Measurements from ENCODE around the gene CHCHD5.
"Not testable (repeated sequence)": the region's sequence is repeated elsewhere in the genome, so short reads cannot be mapped to it uniquely, and the experiment has no call there.

The CHCHD5 gene

DNA sequence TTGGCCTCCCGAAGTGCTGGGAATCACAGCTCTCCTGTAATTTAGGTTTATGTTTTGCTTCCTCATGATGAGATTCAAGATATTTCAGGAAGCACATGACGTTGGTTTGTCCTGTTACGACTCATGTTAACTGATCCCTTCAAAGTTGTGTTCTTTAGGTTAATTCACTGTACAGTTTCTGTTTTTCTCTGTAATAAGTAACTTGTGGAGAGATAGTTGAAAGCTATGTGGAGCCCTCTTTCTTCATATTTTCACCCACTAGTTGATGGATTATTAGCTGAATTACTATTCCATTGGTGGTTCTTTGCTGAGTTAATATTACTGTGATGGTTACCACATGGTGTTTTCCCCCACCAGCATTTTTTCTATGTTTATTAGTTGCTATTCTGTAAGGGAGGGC is 18.3 kb upstream of the CHCHD5 start:
- H3K4me1 ChIP-seq (ENCODE audit: control insufficient read depth, insufficient read depth, low read length) = no peaks in the 10 kb centered on the region
- H3K9me3 ChIP-seq (ENCODE audit: control insufficient read depth, low read length) = no peaks in the 10 kb centered on the region
- DNase-seq (ENCODE audit: low read depth) = no peak
- no peak overlapping the region for H3K4me3 ChIP-seq (ENCODE audit: low read length)
- no peak overlapping the region for H3K9ac ChIP-seq (ENCODE audit: low read length)
- peaks cover 76% of the 10 kb centered on the region for H3K36me3 ChIP-seq (ENCODE audit: control insufficient read depth, insufficient read depth, low read length, severe bottlenecking)
- H3K27me3 ChIP-seq (replicated peaks; ENCODE audit: control insufficient read depth, insufficient read depth, low read length) = no peaks in the 10 kb centered on the region

- H3K36me3 ChIP-seq (ENCODE audit: control insufficient read depth, insufficient read depth, low read length, severe bottlenecking) = peaks cover 76% of the 10 kb centered on the region
- DNase-seq (ENCODE audit: low read depth); H3K4me1 ChIP-seq (ENCODE audit: control insufficient read depth, insufficient read depth, low read length); H3K9me3 ChIP-seq (ENCODE audit: control insufficient read depth, low read length); H3K4me3 ChIP-seq (ENCODE audit: low read length); H3K27me3 ChIP-seq (replicated peaks; ENCODE audit: control insufficient read depth, insufficient read depth, low read length); H3K9ac ChIP-seq (ENCODE audit: low read length): not testable (repeated sequence)
These were observed 17.9 kb upstream of the CHCHD5 start for GRCh38 chr2:112566508-112566907.

GRCh38 chr2:112572005-112572404 is 12.4 kb upstream of the CHCHD5 start:
- no peak overlapping the region for H3K4me3 ChIP-seq (ENCODE audit: low read length)
- no peak for DNase-seq (ENCODE audit: low read depth)
- H3K9ac ChIP-seq (ENCODE audit: low read length) = no peak overlapping the region
- no peaks in the 10 kb centered on the region for H3K4me1 ChIP-seq (ENCODE audit: control insufficient read depth, insufficient read depth, low read length)
- no peaks in the 10 kb centered on the region for H3K9me3 ChIP-seq (ENCODE audit: control insufficient read depth, low read length)
- no peaks in the 10 kb centered on the region for H3K27me3 ChIP-seq (replicated peaks; ENCODE audit: control insufficient read depth, insufficient read depth, low read length)
- peaks cover 84% of the 10 kb centered on the region for H3K36me3 ChIP-seq (ENCODE audit: control insufficient read depth, insufficient read depth, low read length, severe bottlenecking)

GRCh38 chr2:112577756-112578155 is 6.7 kb upstream of the CHCHD5 start:
- Histone ChIP-seq H3K9me3 (ENCODE audit: control insufficient read depth, low read length) (no peaks in the 10 kb centered on the region), H3K4me1 (ENCODE audit: control insufficient read depth, insufficient read depth, low read length) (peaks cover 20% of the 10 kb centered on the region), H3K36me3 (ENCODE audit: control insufficient read depth, insufficient read depth, low read length, severe bottlenecking) (peaks cover 31% of the 10 kb centered on the region), H3K27me3 (replicated peaks; ENCODE audit: control insufficient read depth, insufficient read depth, low read length) (no peaks in the 10 kb centered on the region), H3K4me3 (ENCODE audit: low read length) (no peak overlapping the region), H3K9ac (ENCODE audit: low read length) (no peak overlapping the region)
- DNase-seq (ENCODE audit: low read depth) = peak; percentile 7

- no peak overlapping the region for H3K9ac ChIP-seq (ENCODE audit: low read length)
- H3K4me1 ChIP-seq (ENCODE audit: control insufficient read depth, insufficient read depth, low read length) = peaks cover 29% of the 10 kb centered on the region
- H3K4me3 ChIP-seq (ENCODE audit: low read length) = no peak overlapping the region
- no peaks in the 10 kb centered on the region for H3K27me3 ChIP-seq (replicated peaks; ENCODE audit: control insufficient read depth, insufficient read depth, low read length)
- H3K36me3 ChIP-seq (ENCODE audit: control insufficient read depth, insufficient read depth, low read length, severe bottlenecking) = peaks cover 20% of the 10 kb centered on the region
- no peaks in the 10 kb centered on the region for H3K9me3 ChIP-seq (ENCODE audit: control insufficient read depth, low read length)
- DNase-seq (ENCODE audit: low read depth) = peak; percentile 87
These were observed 5.2 kb upstream of the CHCHD5 start for GRCh38 chr2:112579241-112579640.

- peaks cover 33% of the 10 kb centered on the region for H3K4me1 ChIP-seq (ENCODE audit: control insufficient read depth, insufficient read depth, low read length)
- H3K4me3 ChIP-seq (ENCODE audit: low read length) = no peak overlapping the region
- DNase-seq (ENCODE audit: low read depth) = no peak
These were observed 4.3 kb upstream of the CHCHD5 start for GRCh38 chr2:112580084-112580483.

DNA sequence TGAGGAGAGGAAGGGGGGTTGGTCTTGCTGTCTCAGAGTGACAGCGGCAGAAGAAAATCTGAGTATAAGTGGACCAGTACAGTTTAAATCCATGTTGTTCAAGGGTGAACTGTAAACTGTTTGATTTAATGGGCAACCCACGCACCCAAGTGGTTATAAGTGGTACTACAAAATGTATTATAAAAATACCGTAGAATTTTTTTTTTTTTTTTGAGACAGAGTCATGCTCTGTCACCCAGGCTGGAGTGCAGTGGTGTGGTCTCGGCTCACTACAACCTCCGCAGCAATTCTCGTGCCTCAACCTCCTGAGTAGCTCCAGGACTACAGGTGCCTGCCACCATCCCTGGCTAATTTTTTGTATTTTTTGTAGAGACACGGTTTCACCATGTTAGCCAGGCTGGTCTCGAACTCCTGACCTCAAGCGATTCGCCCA is 2.1 kb upstream of the CHCHD5 start:
- Histone ChIP-seq H3K9ac (ENCODE audit: low read length) (peak overlapping the region; percentile 98), H3K4me1 (ENCODE audit: control insufficient read depth, insufficient read depth, low read length) (peaks cover 38% of the 10 kb centered on the region), H3K9me3 (ENCODE audit: control insufficient read depth, low read length) (no peaks in the 10 kb centered on the region), H3K4me3 (ENCODE audit: low read length) (no peak overlapping the region), H3K36me3 (ENCODE audit: control insufficient read depth, insufficient read depth, low read length, severe bottlenecking) (peaks cover 10% of the 10 kb centered on the region), H3K27me3 (replicated peaks; ENCODE audit: control insufficient read depth, insufficient read depth, low read length) (no peaks in the 10 kb centered on the region)
- DNase-seq (ENCODE audit: low read depth) = peak; percentile 89

More at GRCh38 chr2:112580084-112580483, 4.3 kb upstream of the CHCHD5 start:
- Histone ChIP-seq H3K36me3 (ENCODE audit: control insufficient read depth, insufficient read depth, low read length, severe bottlenecking) (peaks cover 12% of the 10 kb centered on the region), H3K9ac (ENCODE audit: low read length) (no peak overlapping the region), H3K27me3 (replicated peaks; ENCODE audit: control insufficient read depth, insufficient read depth, low read length) (no peaks in the 10 kb centered on the region), H3K9me3 (ENCODE audit: control insufficient read depth, low read length) (no peaks in the 10 kb centered on the region)

- peaks cover 31% of the 10 kb centered on the region for H3K4me1 ChIP-seq (ENCODE audit: control insufficient read depth, insufficient read depth, low read length)
- H3K4me3 ChIP-seq (ENCODE audit: low read length) = peak overlapping the region; percentile 92
- no peaks in the 10 kb centered on the region for H3K9me3 ChIP-seq (ENCODE audit: control insufficient read depth, low read length)
- no peaks in the 10 kb centered on the region for H3K27me3 ChIP-seq (replicated peaks; ENCODE audit: control insufficient read depth, insufficient read depth, low read length)
- DNase-seq (ENCODE audit: low read depth) = no peak
- peak overlapping the region; percentile 98 for H3K9ac ChIP-seq (ENCODE audit: low read length)
- peaks cover 16% of the 10 kb centered on the region for H3K36me3 ChIP-seq (ENCODE audit: control insufficient read depth, insufficient read depth, low read length, severe bottlenecking)
These were observed 794 bp upstream of the CHCHD5 start for GRCh38 chr2:112583497-112584133.

GRCh38 chr2:112584891-112585250 is 462 bp downstream of the CHCHD5 start:
- Histone ChIP-seq H3K9me3 (ENCODE audit: control insufficient read depth, low read length) (no peaks in the 10 kb centered on the region), H3K27me3 (replicated peaks; ENCODE audit: control insufficient read depth, insufficient read depth, low read length) (no peaks in the 10 kb centered on the region), H3K4me3 (ENCODE audit: low read length) (peak overlapping the region; percentile 92), H3K36me3 (ENCODE audit: control insufficient read depth, insufficient read depth, low read length, severe bottlenecking) (peaks cover 16% of the 10 kb centered on the region), H3K9ac (ENCODE audit: low read length) (peak overlapping the region; percentile 98), H3K4me1 (ENCODE audit: control insufficient read depth, insufficient read depth, low read length) (peaks cover 25% of the 10 kb centered on the region)
- peak; percentile 23 for DNase-seq (ENCODE audit: low read depth)

- Histone ChIP-seq H3K36me3 (ENCODE audit: control insufficient read depth, insufficient read depth, low read length, severe bottlenecking) (peaks cover 16% of the 10 kb centered on the region), H3K9me3 (ENCODE audit: control insufficient read depth, low read length) (no peaks in the 10 kb centered on the region), H3K4me1 (ENCODE audit: control insufficient read depth, insufficient read depth, low read length) (peaks cover 25% of the 10 kb centered on the region), H3K9ac (ENCODE audit: low read length) (peak overlapping the region; percentile 98), H3K4me3 (ENCODE audit: low read length) (peak overlapping the region; percentile 92), H3K27me3 (replicated peaks; ENCODE audit: control insufficient read depth, insufficient read depth, low read length) (no peaks in the 10 kb centered on the region)
- DNase-seq (ENCODE audit: low read depth) = no peak
These were observed 991 bp downstream of the CHCHD5 start for GRCh38 chr2:112585400-112585799.

- Histone ChIP-seq H3K4me3 (ENCODE audit: low read length) (no peak overlapping the region), H3K4me1 (ENCODE audit: control insufficient read depth, insufficient read depth, low read length) (peaks cover 25% of the 10 kb centered on the region), H3K9ac (ENCODE audit: low read length) (no peak overlapping the region), H3K27me3 (replicated peaks; ENCODE audit: control insufficient read depth, insufficient read depth, low read length) (no peaks in the 10 kb centered on the region), H3K36me3 (ENCODE audit: control insufficient read depth, insufficient read depth, low read length, severe bottlenecking) (peaks cover 16% of the 10 kb centered on the region), H3K9me3 (ENCODE audit: control insufficient read depth, low read length) (no peaks in the 10 kb centered on the region)
- DNase-seq (ENCODE audit: low read depth) = no peak
These were observed 1.6 kb downstream of the CHCHD5 start for GRCh38 chr2:112585873-112586464.
